GM12878 (cell line): ENCODE data around the gene GALNT18. TPM values are rescaled to one million over a fixed set of nuclear protein-coding genes. Genes with fewer than 3 reads are reported as not detected.

ENCODE experiments used
- ATAC-seq: fragments of 200-7000 bp; cut with Tn5 transposase; 3 replicates; pipeline ENCODE4 v1.9.1; 2020; ENCODE audit warnings: mild to moderate bottlenecking, moderate library complexity
- BruUV-seq: library from RNA; stranded (reverse); fragments of 400-500 nt; replicated peaks from 2 replicates; lab custom pipeline; 2021; lab: Mats Ljungman, UMichigan
- CTCF ChIA-PET: fragments of 300-600 bp; sonication (Branson Sonifier 250); formaldehyde crosslinking; extraction: SDS; loops from one replicate; lab custom pipeline; 2021; ENCODE audit warnings: inconsistent platforms; lab: Yijun Ruan, JAX
- POLR2A ChIA-PET: fragments of 350-600 bp; formaldehyde crosslinking; extraction: SDS; loops from one replicate; lab custom pipeline; 2021; ENCODE audit warnings: inconsistent platforms; lab: Charles Lee
- RAD21 ChIA-PET: fragments of 300-600 bp; sonication (Branson Sonifier 250); formaldehyde crosslinking; loops from one replicate; lab custom pipeline; 2023; ENCODE audit warnings: antibody characterized with exemption; ENCODE audit not compliant: unreplicated experiment; lab: Charles Lee
- SMC1A ChIA-PET: fragments of 300-600 bp; sonication (Branson Sonifier 250); formaldehyde crosslinking; loops from one replicate; lab custom pipeline; 2023; ENCODE audit not compliant: unreplicated experiment, uncharacterized antibody; lab: Charles Lee
- DNase-seq: peaks from one replicate; pipeline ENCODE4 v3.0.0-alpha.2; 2011; ENCODE audit warnings: low read depth, low spot score
- FAIRE-seq: peaks from 3 replicates; lab custom pipeline; 2011; peaks lifted over from hg19 to GRCh38; lab: Jason Lieb, UNC
- H2AFZ ChIP-seq: 2 replicates; pipeline ENCODE4 v1.6.0; 2011; ENCODE audit warnings: low read depth, low read length, control low read depth; ENCODE audit not compliant: control insufficient read depth
- H3K27ac ChIP-seq: 2 replicates; pipeline ENCODE4 v1.5.1; 2011; ENCODE audit warnings: control low read depth; ENCODE audit not compliant: control insufficient read depth, insufficient read depth
- H3K27me3 ChIP-seq, 2 experiments: replicated peaks in 1 of 2; 2 replicates each; pipeline versions ENCODE4 v1.6.0 to v1.6.1; 2011; ENCODE audit warnings: low read length in 1 of 2; ENCODE audit not compliant: control insufficient read depth in 2 of 2, insufficient read depth in 2 of 2
- H3K36me3 ChIP-seq, 2 experiments: 2 replicates each; pipeline ENCODE4 v1.5.1; 2011; ENCODE audit warnings: low read length in 1 of 2; ENCODE audit not compliant: control insufficient read depth in 2 of 2, insufficient read depth in 2 of 2
- H3K4me1 ChIP-seq: 2 replicates; pipeline ENCODE4 v1.6.1; 2011; ENCODE audit warnings: mild to moderate bottlenecking, low read length, moderate library complexity, mixed read lengths; ENCODE audit not compliant: control insufficient read depth, insufficient read depth
- H3K4me2 ChIP-seq: 2 replicates; pipeline ENCODE4 v1.6.0; 2011; ENCODE audit warnings: control low read depth; ENCODE audit not compliant: control insufficient read depth, insufficient read depth
- H3K4me3 ChIP-seq: fragments of 200-600 bp; sonication (generic); 2 replicates; pipeline ENCODE4 v1.5.1; 2016
- H3K79me2 ChIP-seq: 2 replicates; pipeline ENCODE4 v1.6.0; 2011; ENCODE audit warnings: low read length; ENCODE audit not compliant: control insufficient read depth, insufficient read depth
- H3K9ac ChIP-seq: 2 replicates; pipeline ENCODE4 v1.8.0; 2011; ENCODE audit warnings: low read length, control low read depth, mixed read lengths; ENCODE audit not compliant: control insufficient read depth, insufficient read depth
- H3K9me3 ChIP-seq: replicated peaks from 3 replicates; pipeline ENCODE4 v1.5.1; 2011; ENCODE audit warnings: mild to moderate bottlenecking, low read length; ENCODE audit not compliant: control insufficient read depth, insufficient read depth
- H4K20me1 ChIP-seq: 2 replicates; pipeline ENCODE4 v1.6.0; 2011; ENCODE audit not compliant: control insufficient read depth, insufficient read depth
- IKZF2 ChIP-seq, 2 experiments: fragments of 450-650 bp; IDR thresholded peaks; 2 replicates each; pipeline ENCODE4 v1.6.1; 2017; ENCODE audit warnings: mild to moderate bottlenecking in 2 of 2, moderate library complexity in 2 of 2
- JUND ChIP-seq: IDR thresholded peaks from 2 replicates; pipeline ENCODE4 v1.6.1; 2012; ENCODE audit warnings: low read depth, mild to moderate bottlenecking, low read length, improper control_type of control experiment, moderate library complexity
- MEF2B ChIP-seq: fragments of 450-650 bp; IDR thresholded peaks from 2 replicates; pipeline ENCODE4 v1.6.1; 2018; ENCODE audit warnings: mild to moderate bottlenecking, moderate library complexity; ENCODE audit not compliant: partially characterized antibody, poor library complexity, severe bottlenecking
- MXI1 ChIP-seq: fragments of 150-350 bp; IDR thresholded peaks from 2 replicates; pipeline ENCODE4 v1.6.1; 2011; ENCODE audit warnings: low read depth, mild to moderate bottlenecking, inconsistent platforms, low read length, improper control_type of control experiment
- MYB ChIP-seq: fragments of 150-350 bp; IDR thresholded peaks from 2 replicates; pipeline ENCODE4 v1.6.1; 2014; ENCODE audit warnings: mild to moderate bottlenecking, low read depth, low read length, borderline replicate concordance
- NBN ChIP-seq: fragments of 450-650 bp; IDR thresholded peaks from 2 replicates; pipeline ENCODE4 v1.6.1; 2016
- POU2F2 ChIP-seq: IDR thresholded peaks from 3 replicates; pipeline ENCODE4 v1.6.1; 2011; ENCODE audit warnings: low read depth, mild to moderate bottlenecking, low read length, borderline replicate concordance
- RAD51 ChIP-seq: fragments of 450-650 bp; IDR thresholded peaks from 2 replicates; pipeline ENCODE4 v1.6.1; 2016; ENCODE audit warnings: moderate library complexity, mild to moderate bottlenecking, inconsistent platforms
- RBBP5 ChIP-seq: fragments of 200-600 bp; sonication (generic); conservative IDR thresholded peaks from 2 replicates; pipeline ENCODE4 v1.6.1; 2016
- SIX5 ChIP-seq: IDR thresholded peaks from 2 replicates; pipeline ENCODE4 v1.6.1; 2011; ENCODE audit warnings: mild to moderate bottlenecking, low read depth, low read length, moderate library complexity; ENCODE audit not compliant: severe bottlenecking
- SMAD5 ChIP-seq: IDR thresholded peaks from 2 replicates; pipeline ENCODE4 v1.6.1; 2016; ENCODE audit warnings: antibody characterized with exemption, low read depth
- SMARCA5 ChIP-seq: fragments of 450-650 bp; IDR thresholded peaks from 2 replicates; pipeline ENCODE4 v1.6.1; 2017; ENCODE audit warnings: mild to moderate bottlenecking
- ZNF217 ChIP-seq: fragments of 450-650 bp; IDR thresholded peaks from 2 replicates; pipeline ENCODE4 v1.6.1; 2017; ENCODE audit warnings: antibody characterized with exemption, mild to moderate bottlenecking
- ZNF274 ChIP-seq: IDR thresholded peaks from one replicate; pipeline ENCODE4 v1.8.0; 2011; ENCODE audit not compliant: insufficient read length, insufficient read depth
- ZZZ3 ChIP-seq: IDR thresholded peaks from 2 replicates; pipeline ENCODE4 v1.6.1; 2011; ENCODE audit warnings: low read depth; ENCODE audit not compliant: control insufficient read depth, insufficient read length
- WGBS: methylation state at CpG from one replicate; pipeline ENCODE4 v1.1.6; 2016; ENCODE audit warnings: low lambda C conversion rate; ENCODE audit not compliant: insufficient replicate concordance, insufficient coverage; ENCODE audit errors: missing lambda C conversion rate; 5-methylcytosine and 5-hydroxymethylcytosine counted together
- in situ Hi-C: fragments of 300-500 bp; cut with MboI; formaldehyde crosslinking; loops from 9 replicates; pipeline ENCODE4 v1.14.3; 2018; ENCODE audit warnings: mixed read lengths
- intact Hi-C: fragments of 100-400 bp; cut with micrococcal nuclease; formaldehyde crosslinking; loops from one replicate; pipeline ENCODE4 v1.14.2; 2022; ENCODE audit not compliant: unreplicated experiment
- polyA plus RNA-seq, 11 experiments: library from polyadenylated mRNA; depleted of rRNA in 4 of 11; unstranded in 6 of 11; stranded (reverse) in 5 of 11; fragments of >200 nt; fragmentation: Nextera tagmentation in 4 of 11; fragmentation: Illumina TruSeq in 1 of 11; extraction: Ambion mirVana in 4 of 11; extraction: Trizol in 1 of 11; gene quantifications; 1 replicate in 1 of 11; 2 replicates in 10 of 11; pipeline versions ENCODE4 v1.2.1 to v1.2.3, GENCODE V29; 2011 to 2016; ENCODE audit warnings: inconsistent platforms in 2 of 11, missing spikeins in 2 of 11, low read depth in 1 of 11
- total RNA-seq, 4 experiments: library from RNA; depleted of rRNA in 3 of 4; stranded (reverse); fragments of >200 nt in 3 of 4; fragmentation: Illumina TruSeq in 1 of 4; extraction: Trizol in 1 of 4; gene quantifications; 2 replicates each; pipeline versions ENCODE4 v1.2.1 to v1.2.3, GENCODE V29; 2013 to 2021
- TF ChIP-seq, protein P1 (sequence below): fragments of 450-650 bp; IDR thresholded peaks from 2 replicates; pipeline ENCODE4 v1.6.1; 2017; ENCODE audit warnings: mild to moderate bottlenecking
- TF ChIP-seq, protein P2 (sequence below): IDR thresholded peaks from 2 replicates; pipeline ENCODE4 v1.6.1; 2011; ENCODE audit warnings: borderline replicate concordance, low read depth, mild to moderate bottlenecking, moderate library complexity, mixed read lengths, low read length; ENCODE audit not compliant: insufficient read depth; ENCODE audit errors: extremely low read length

The GALNT18 gene
- total and polyA plus RNA-seq, 10 of the 15 experiments (the other 5 are each of a cell fraction or from before 2014, with no cell fraction given), result 1.2 to 14.2 (median 6.3) TPM

DNA sequence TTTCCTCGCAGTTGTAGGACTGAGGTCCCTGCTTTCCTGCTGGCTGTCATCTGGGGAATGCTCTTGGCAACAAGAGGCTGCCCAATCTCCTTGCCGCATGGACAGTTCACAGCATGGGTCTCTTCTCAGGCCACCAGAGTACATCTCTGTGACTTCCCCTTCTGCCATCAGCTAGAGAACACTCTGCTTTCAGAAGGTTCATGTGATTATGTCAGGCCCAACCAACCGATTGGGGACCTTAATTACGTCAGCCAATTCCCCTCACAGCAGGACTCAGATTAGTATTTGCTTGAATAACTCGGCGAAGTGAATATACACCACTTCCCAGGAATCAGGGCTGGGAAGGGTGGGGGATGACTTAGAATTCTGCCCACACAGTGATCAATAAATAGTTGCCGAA, 206.8 kb downstream of the GALNT18 start:
- H4K20me1 ChIP-seq, result no peaks in the 10 kb centered on the region
- no peak overlapping the region for H3K4me3 ChIP-seq
- no peak overlapping the region for H3K4me2 ChIP-seq
- in situ Hi-C loops (no loop called here), intact Hi-C loops (no loop called here)
- FAIRE-seq (no peak), DNase-seq (no peak), ATAC-seq (no peak)
- ChIA-PET POLR2A (no interaction called here), SMC1A (no interaction called here), CTCF (no interaction called here), RAD21 (no interaction called here)
- H3K27ac ChIP-seq, result no peak overlapping the region
- H3K9me3 ChIP-seq, result no peaks in the 10 kb centered on the region
- no peak overlapping the region for H3K9ac ChIP-seq
- 82% methylated on average over 7 of the region's 7 CpGs for WGBS
- H3K36me3 ChIP-seq, result no peaks in the 10 kb centered on the region; a peak in 2 of 4 replicates
- H3K4me1 ChIP-seq, result peaks cover 8% of the 10 kb centered on the region
- H3K27me3 ChIP-seq, result no peaks in the 10 kb centered on the region
- no peaks in the 10 kb centered on the region for H3K79me2 ChIP-seq
- TF ChIP-seq IKZF2 (IDR thresholded peaks at IDR 0.05), result no peak
- no peak for TF ChIP-seq POU2F2
- no peak for TF ChIP-seq ZNF274
- TF ChIP-seq SMARCA5, result no peak
- no peak for TF ChIP-seq MXI1
- TF ChIP-seq, protein P1, sequence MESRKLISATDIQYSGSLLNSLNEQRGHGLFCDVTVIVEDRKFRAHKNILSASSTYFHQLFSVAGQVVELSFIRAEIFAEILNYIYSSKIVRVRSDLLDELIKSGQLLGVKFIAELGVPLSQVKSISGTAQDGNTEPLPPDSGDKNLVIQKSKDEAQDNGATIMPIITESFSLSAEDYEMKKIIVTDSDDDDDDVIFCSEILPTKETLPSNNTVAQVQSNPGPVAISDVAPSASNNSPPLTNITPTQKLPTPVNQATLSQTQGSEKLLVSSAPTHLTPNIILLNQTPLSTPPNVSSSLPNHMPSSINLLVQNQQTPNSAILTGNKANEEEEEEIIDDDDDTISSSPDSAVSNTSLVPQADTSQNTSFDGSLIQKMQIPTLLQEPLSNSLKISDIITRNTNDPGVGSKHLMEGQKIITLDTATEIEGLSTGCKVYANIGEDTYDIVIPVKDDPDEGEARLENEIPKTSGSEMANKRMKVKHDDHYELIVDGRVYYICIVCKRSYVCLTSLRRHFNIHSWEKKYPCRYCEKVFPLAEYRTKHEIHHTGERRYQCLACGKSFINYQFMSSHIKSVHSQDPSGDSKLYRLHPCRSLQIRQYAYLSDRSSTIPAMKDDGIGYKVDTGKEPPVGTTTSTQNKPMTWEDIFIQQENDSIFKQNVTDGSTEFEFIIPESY, result no peak
- no peak for TF ChIP-seq MYB
- TF ChIP-seq ZNF217, result no peak
- no peak for TF ChIP-seq MEF2B
- TF ChIP-seq SMAD5, result no peak
- TF ChIP-seq NBN, result no peak
- TF ChIP-seq ZZZ3, result no peak
- TF ChIP-seq SIX5, result no peak
- no peak for TF ChIP-seq JUND
- no peak for TF ChIP-seq RBBP5
- TF ChIP-seq RAD51, result no peak
- TF ChIP-seq, protein P2, sequence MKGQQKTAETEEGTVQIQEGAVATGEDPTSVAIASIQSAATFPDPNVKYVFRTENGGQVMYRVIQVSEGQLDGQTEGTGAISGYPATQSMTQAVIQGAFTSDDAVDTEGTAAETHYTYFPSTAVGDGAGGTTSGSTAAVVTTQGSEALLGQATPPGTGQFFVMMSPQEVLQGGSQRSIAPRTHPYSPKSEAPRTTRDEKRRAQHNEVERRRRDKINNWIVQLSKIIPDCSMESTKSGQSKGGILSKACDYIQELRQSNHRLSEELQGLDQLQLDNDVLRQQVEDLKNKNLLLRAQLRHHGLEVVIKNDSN, result no peak
- no peak overlapping the region for H2AFZ ChIP-seq
- no TSS peak for BruUV-seq
